Retina (tissue), 1 donor: ENCODE measurements around the gene SELE.

ENCODE experiments used
- DNase-seq: peaks from one replicate; pipeline ENCODE4 v3.0.0-alpha.2; 2016

Gene SELE

DNA sequence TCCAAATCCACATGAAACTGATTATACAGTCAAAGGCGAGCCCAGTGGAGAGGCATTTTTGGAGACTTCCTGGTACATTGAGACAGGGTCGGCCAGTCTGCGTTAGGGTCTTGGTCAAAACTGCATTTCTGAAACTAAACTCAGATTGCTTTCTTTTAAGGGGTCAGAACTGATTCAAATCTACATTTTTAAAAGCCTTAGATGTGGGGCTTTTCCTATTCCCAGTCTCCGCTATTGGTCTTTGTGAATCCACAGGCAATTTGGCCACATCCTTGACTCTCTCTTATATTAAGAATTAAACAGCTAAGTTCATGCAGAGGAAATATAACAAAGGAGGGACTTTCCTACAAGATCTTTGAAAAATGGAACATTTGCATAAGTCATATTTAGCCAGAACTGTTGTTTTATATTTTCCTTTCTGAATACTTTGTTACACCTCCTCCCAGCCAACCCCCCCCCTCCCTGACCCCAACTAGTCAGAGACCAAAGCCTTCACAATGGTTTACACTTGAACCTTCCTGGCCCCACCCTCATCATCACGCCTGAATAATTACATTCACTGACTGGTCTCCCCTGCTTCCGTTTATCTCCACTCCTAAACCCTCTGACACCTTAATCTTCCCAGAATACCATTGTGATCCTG is 53.4 kb downstream of the SELE start:
- DNase-seq = no peak

DNA sequence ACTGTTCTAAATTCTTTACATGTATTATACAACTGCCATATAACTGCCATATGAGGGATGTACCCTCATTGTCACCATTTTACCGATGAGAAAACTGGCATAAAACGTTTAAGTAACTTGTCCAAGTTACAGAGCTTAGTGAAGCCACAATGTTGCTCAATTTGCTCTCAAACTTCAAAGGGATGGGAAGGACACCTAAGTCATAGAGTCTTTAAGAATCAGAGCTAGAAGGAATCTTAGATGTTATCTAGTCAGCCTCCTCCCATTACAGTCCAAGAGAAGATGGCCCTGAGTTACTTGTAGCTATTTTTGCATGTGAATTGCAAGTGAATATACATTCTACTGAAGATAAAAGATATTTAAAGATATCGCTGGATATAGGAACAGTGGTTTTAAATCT is 54.2 kb downstream of the SELE start:
- DNase-seq = no peak

DNA sequence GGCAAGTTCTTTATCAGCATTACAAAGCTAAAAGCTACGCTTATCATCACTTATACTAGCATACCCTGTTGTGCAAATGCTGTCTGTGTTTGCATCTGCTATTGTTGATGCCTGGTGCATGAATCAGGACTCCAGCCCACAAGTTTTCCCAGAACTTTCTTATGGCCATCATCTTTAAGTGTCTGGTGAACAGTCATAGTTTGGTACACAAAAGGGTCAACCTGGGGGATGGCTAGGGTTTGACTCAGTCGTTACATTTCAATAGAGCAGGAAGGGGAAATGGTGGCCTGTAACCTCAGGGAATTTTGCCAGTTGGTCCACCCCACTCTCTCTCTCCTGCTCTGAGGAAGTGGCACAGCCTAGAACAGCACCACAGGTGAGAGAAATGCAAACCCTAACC is 57.9 kb downstream of the SELE start:
- DNase-seq = no peak
